ENCODE results near the gene SLC1A7. TPM values are rescaled to one million over a fixed set of nuclear protein-coding genes. Genes with fewer than 3 reads are reported as not detected.

SLC1A7 gene
- total RNA-seq, 1 experiment from 2014 or later: not detected

DNA sequence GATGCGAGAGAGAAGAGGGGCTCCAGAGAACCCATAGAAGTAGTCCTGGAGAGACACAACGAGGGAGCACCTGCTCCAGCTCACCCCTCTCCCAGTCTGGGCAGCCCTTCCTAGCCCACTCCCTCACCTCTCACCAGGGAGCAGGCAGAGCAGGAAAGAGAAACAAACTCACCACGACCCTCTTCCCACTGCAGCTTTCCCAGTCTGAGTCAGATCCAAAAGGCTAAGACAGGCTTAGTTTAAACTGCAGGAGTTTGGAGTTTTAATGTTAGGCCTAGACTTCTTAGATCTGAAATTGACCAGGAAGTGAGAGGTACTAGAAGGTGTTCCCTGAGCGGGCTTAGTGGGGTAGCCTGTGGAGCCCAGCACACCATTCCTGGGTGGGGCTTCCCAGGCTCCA, 29.6 kb downstream of the SLC1A7 start:
- H3K27me3 ChIP-seq (ENCODE audit: insufficient read depth, low read length): no peaks in the 10 kb centered on the region
- no peak overlapping the region for H3K27ac ChIP-seq (ENCODE audit: low read depth, low read length)
- H3K4me2 ChIP-seq (ENCODE audit: low read length): no peak overlapping the region
- no peak overlapping the region for H2AFZ ChIP-seq (ENCODE audit: low read depth, low read length, poor library complexity, severe bottlenecking)
- H3K79me2 ChIP-seq (ENCODE audit: insufficient read depth, low read length): no peaks in the 10 kb centered on the region
- H3K9me3 ChIP-seq (ENCODE audit: control insufficient read depth in 1 of 2, insufficient read depth in 1 of 2, low read depth in 1 of 2, low read length in 2 of 2): peaks cover 0 to 7% of the 10 kb centered on the region in 2 experiments; a peak in 1 of 4 replicates
- ChIA-PET RAD21 (ENCODE audit: low non-redundant PET in 1 of 2, low total read pairs in 2 of 2, uncharacterized antibody in 2 of 2, unreplicated experiment in 2 of 2) (no interaction called here), POLR2A (no interaction called here), CTCF (no interaction called here)
- H4K20me1 ChIP-seq (ENCODE audit: insufficient read depth): no peaks in the 10 kb centered on the region
- no peaks in the 10 kb centered on the region for H3K36me3 ChIP-seq (ENCODE audit: control insufficient read depth in 1 of 2, insufficient read depth in 2 of 2, low read length in 2 of 2)
- DNase-seq (ENCODE audit: low read depth, low spot score): no peak
- H3K9ac ChIP-seq (ENCODE audit: low read length): no peak overlapping the region
- H3K9me2 ChIP-seq (ENCODE audit: insufficient read depth): no peaks in the 10 kb centered on the region
- intact Hi-C loops (cut with micrococcal nuclease): no loop called here
- H3K4me1 ChIP-seq (ENCODE audit: control insufficient read depth in 1 of 2, insufficient read depth in 2 of 2, low read length in 2 of 2): peaks cover 0 to 20% of the 10 kb centered on the region in 2 experiments; a peak in 2 of 4 replicates
- TF ChIP-seq ELF1 (IDR thresholded peaks at IDR 0.05; ENCODE audit: borderline replicate concordance, low read depth) (no peak), SIN3A (IDR thresholded peaks at IDR 0.05; ENCODE audit: low read depth) (no peak), MAX (IDR thresholded peaks at IDR 0.05) (no peak), FOSL1 (IDR thresholded peaks at IDR 0.05; ENCODE audit: low read depth) (no peak), JUND (IDR thresholded peaks at IDR 0.05) (no peak), SRF (IDR thresholded peaks at IDR 0.05; ENCODE audit: low read depth) (no peak), EGR1 (IDR thresholded peaks at IDR 0.05; ENCODE audit: low read depth) (no peak), EZH2phosphoT487 (IDR thresholded peaks at IDR 0.05; ENCODE audit: borderline replicate concordance) (no peak)
- TF ChIP-seq, protein P1, sequence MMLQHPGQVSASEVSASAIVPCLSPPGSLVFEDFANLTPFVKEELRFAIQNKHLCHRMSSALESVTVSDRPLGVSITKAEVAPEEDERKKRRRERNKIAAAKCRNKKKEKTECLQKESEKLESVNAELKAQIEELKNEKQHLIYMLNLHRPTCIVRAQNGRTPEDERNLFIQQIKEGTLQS (IDR thresholded peaks at IDR 0.05): no peak
- no peak for ATAC-seq
- BruUV-seq (replicated peaks): no TSS peak
- no peak overlapping the region for H3K4me3 ChIP-seq (replicated peaks in 1 of 2; ENCODE audit: low read depth in 1 of 2, low read length in 2 of 2)

DNA sequence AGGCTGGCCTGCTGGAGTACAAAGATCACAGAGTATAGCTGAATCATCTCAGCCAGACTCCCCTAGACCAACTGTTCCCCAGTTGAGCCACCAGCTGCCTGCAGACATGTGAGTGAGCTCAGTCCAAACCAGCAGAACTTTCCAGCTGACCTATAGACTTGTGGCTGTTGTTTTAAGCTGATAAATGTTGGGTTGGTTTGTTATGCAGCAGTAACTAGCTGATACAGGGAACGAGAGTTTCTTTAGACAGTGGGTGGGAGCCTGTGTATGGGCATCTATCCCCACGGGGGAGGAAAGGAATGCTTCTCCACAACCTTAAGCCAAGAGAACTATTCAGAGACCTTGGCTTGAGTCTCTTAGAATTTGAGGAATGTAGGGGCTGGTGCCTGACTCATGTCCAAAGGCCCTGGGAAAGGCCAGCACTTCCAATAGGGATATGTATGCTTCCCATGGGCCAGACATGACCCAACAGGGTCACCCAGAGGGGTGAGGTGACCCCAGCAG, 30.1 kb downstream of the SLC1A7 start:
- Histone ChIP-seq H3K27ac (ENCODE audit: low read depth, low read length) (no peak overlapping the region), H2AFZ (ENCODE audit: low read depth, low read length, poor library complexity, severe bottlenecking) (no peak overlapping the region), H3K9ac (ENCODE audit: low read length) (no peak overlapping the region), H4K20me1 (ENCODE audit: insufficient read depth) (no peaks in the 10 kb centered on the region), H3K9me2 (ENCODE audit: insufficient read depth) (no peaks in the 10 kb centered on the region), H3K36me3 (ENCODE audit: control insufficient read depth in 1 of 2, insufficient read depth in 2 of 2, low read length in 2 of 2) (no peaks in the 10 kb centered on the region), H3K4me3 (replicated peaks in 1 of 2; ENCODE audit: low read depth in 1 of 2, low read length in 2 of 2) (no peak overlapping the region), H3K27me3 (ENCODE audit: insufficient read depth, low read length) (no peaks in the 10 kb centered on the region), H3K9me3 (ENCODE audit: control insufficient read depth in 1 of 2, insufficient read depth in 1 of 2, low read depth in 1 of 2, low read length in 2 of 2) (peaks cover 0 to 7% of the 10 kb centered on the region in 2 experiments; a peak in 1 of 4 replicates), H3K4me1 (ENCODE audit: control insufficient read depth in 1 of 2, insufficient read depth in 2 of 2, low read length in 2 of 2) (peaks cover 0 to 20% of the 10 kb centered on the region in 2 experiments; a peak in 2 of 4 replicates), H3K4me2 (ENCODE audit: low read length) (no peak overlapping the region), H3K79me2 (ENCODE audit: insufficient read depth, low read length) (no peaks in the 10 kb centered on the region)
- no TSS peak for BruUV-seq (replicated peaks)
- DNase-seq (ENCODE audit: low read depth, low spot score) (no peak), ATAC-seq (no peak)
- TF ChIP-seq SIN3A (IDR thresholded peaks at IDR 0.05; ENCODE audit: low read depth) (no peak), FOSL1 (IDR thresholded peaks at IDR 0.05; ENCODE audit: low read depth) (no peak), JUND (IDR thresholded peaks at IDR 0.05) (no peak), EZH2 (IDR thresholded peaks at IDR 0.05) (no peak), ZFX (IDR thresholded peaks at IDR 0.05) (no peak)
- RAD21 ChIA-PET (ENCODE audit: low non-redundant PET in 1 of 2, low total read pairs in 2 of 2, uncharacterized antibody in 2 of 2, unreplicated experiment in 2 of 2): no interaction called here
- CTCF ChIA-PET: no interaction called here
- POLR2A ChIA-PET: no interaction called here
- intact Hi-C loops (cut with micrococcal nuclease): no loop called here

Measured in HCT116 (cell line).